Ishikawa (cell line): ENCODE data around the gene ATG4C.

Experiments used
- CEBPB ChIP-seq: IDR thresholded peaks from 2 replicates; pipeline ENCODE4 v1.6.1; 2012
- CREB1 ChIP-seq: IDR thresholded peaks from 2 replicates; pipeline ENCODE4 v1.6.1; 2012; ENCODE audit warnings: low read depth
- EGR1 ChIP-seq: IDR thresholded peaks from 2 replicates; pipeline ENCODE4 v1.6.1; 2012
- EP300 ChIP-seq: IDR thresholded peaks from 2 replicates; pipeline ENCODE4 v1.6.1; 2012; ENCODE audit warnings: borderline replicate concordance
- FOXM1 ChIP-seq: IDR thresholded peaks from 2 replicates; pipeline ENCODE4 v1.6.1; 2012; ENCODE audit warnings: low read depth, borderline replicate concordance
- MAX ChIP-seq: IDR thresholded peaks from 2 replicates; pipeline ENCODE4 v1.6.1; 2012
- NFIC ChIP-seq: IDR thresholded peaks from 2 replicates; pipeline ENCODE4 v1.6.1; 2012
- RAD21 ChIP-seq: IDR thresholded peaks from 2 replicates; pipeline ENCODE4 v1.6.1; 2012; ENCODE audit warnings: low read depth
- TAF1 ChIP-seq: IDR thresholded peaks from 2 replicates; pipeline ENCODE4 v1.6.1; 2012; ENCODE audit warnings: low read depth, mild to moderate bottlenecking
- TCF12 ChIP-seq: IDR thresholded peaks from 2 replicates; pipeline ENCODE4 v1.6.1; 2012; ENCODE audit warnings: low read depth
- TEAD4 ChIP-seq: IDR thresholded peaks from 2 replicates; pipeline ENCODE4 v1.6.1; 2012
- USF1 ChIP-seq: IDR thresholded peaks from 2 replicates; pipeline ENCODE4 v1.6.1; 2012
- YY1 ChIP-seq: IDR thresholded peaks from 2 replicates; pipeline ENCODE4 v1.6.1; 2012; ENCODE audit warnings: low read depth
- ZBTB7A ChIP-seq: IDR thresholded peaks from 2 replicates; pipeline ENCODE4 v1.6.1; 2012; ENCODE audit warnings: low read depth
- TF ChIP-seq, protein P1 (sequence below): IDR thresholded peaks from 2 replicates; pipeline ENCODE4 v1.6.1; 2012; ENCODE audit warnings: low read depth, mild to moderate bottlenecking

The ATG4C gene

DNA sequence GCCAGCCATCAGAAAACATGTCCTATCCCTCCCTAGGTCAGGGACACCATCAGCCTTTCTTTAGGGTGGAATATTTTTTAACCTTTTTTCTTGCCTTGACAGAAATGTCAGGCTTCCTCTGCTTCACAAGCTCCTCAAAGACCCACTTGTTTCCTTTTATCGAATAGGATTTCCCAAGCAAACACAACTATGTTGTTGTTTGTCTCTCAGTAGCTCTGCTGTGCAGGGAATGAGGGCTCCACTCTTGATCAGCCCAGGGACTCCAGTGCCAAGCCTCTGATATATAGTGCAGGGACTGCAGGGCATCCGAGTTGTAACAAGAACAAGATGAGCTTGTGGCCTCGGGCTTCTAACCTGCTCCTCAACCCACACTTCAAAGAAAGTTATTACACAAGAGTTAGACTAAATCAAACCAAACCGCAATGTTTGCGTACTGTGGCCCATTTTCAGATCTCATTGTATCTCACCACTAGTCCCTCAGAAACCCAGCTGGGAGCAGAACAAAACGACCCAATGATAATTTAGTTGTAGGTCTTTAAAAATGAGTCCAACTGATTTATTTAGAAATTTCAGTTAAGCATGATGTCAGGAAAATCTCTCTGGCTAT, 108.1 kb downstream of the ATG4C start:
- TF ChIP-seq RAD21 (no peak), CREB1 (no peak), EP300 (no peak), USF1 (no peak), TAF1 (no peak), EGR1 (no peak), CEBPB (no peak), TCF12 (no peak), NFIC (no peak), TEAD4 (no peak)
- TF ChIP-seq, protein P1, sequence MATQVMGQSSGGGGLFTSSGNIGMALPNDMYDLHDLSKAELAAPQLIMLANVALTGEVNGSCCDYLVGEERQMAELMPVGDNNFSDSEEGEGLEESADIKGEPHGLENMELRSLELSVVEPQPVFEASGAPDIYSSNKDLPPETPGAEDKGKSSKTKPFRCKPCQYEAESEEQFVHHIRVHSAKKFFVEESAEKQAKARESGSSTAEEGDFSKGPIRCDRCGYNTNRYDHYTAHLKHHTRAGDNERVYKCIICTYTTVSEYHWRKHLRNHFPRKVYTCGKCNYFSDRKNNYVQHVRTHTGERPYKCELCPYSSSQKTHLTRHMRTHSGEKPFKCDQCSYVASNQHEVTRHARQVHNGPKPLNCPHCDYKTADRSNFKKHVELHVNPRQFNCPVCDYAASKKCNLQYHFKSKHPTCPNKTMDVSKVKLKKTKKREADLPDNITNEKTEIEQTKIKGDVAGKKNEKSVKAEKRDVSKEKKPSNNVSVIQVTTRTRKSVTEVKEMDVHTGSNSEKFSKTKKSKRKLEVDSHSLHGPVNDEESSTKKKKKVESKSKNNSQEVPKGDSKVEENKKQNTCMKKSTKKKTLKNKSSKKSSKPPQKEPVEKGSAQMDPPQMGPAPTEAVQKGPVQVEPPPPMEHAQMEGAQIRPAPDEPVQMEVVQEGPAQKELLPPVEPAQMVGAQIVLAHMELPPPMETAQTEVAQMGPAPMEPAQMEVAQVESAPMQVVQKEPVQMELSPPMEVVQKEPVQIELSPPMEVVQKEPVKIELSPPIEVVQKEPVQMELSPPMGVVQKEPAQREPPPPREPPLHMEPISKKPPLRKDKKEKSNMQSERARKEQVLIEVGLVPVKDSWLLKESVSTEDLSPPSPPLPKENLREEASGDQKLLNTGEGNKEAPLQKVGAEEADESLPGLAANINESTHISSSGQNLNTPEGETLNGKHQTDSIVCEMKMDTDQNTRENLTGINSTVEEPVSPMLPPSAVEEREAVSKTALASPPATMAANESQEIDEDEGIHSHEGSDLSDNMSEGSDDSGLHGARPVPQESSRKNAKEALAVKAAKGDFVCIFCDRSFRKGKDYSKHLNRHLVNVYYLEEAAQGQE: no peak

GRCh38 chr1:62897788-62898187, 113.9 kb downstream of the ATG4C start:
- TF ChIP-seq EP300 (no peak), MAX (no peak), CEBPB (no peak), TAF1 (no peak), TCF12 (no peak), EGR1 (no peak), CREB1 (no peak), USF1 (no peak), RAD21 (no peak), FOXM1 (no peak), YY1 (no peak), TEAD4 (no peak), NFIC (no peak), ZBTB7A (no peak)
- TF ChIP-seq, protein P1: no peak

DNA sequence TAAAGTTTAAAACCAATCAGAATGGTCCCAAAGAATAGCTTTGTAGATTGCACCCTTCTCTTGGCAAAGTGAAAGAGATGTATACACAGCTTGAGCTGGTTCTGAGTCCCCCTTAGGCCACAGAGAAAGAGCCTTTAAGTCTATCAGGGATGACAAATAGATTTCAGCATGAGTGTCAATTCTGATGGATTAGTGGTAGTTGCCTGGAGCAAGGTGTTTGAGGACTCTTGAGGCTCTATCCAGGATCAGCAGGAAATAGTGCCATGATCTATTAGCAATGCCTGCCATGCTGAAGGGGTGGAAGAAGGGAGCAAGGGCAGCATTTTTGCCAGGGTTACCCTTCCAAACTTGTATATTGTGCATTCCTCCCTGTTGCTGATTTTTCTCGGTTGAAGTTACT, 116.6 kb downstream of the ATG4C start:
- TF ChIP-seq TAF1: no peak

GRCh38 chr1:62901650-62902049, 117.7 kb downstream of the ATG4C start:
- TF ChIP-seq TEAD4: no peak
- TF ChIP-seq EP300: no peak
- TF ChIP-seq FOXM1: no peak
- TF ChIP-seq RAD21: no peak

DNA sequence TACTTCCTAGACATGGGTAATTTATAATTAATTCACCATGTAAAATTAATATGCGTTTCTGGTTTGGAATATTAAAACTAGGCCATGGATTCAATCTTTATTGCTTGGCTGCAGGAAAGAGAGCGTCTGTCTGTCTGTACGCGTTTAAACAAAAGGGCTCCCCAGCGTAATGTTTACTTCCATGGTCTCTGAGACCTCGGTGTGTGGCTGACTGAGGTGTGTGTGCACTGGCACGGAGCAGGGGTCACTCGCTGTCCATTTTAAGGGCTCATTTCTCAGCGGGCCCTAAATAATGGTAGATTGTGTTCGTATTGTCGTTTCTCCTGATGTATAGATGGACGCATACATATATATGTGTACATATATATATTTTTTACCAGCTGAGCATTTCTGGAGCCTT, 119.6 kb downstream of the ATG4C start:
- TF ChIP-seq EP300 (no peak), TCF12 (no peak)

DNA sequence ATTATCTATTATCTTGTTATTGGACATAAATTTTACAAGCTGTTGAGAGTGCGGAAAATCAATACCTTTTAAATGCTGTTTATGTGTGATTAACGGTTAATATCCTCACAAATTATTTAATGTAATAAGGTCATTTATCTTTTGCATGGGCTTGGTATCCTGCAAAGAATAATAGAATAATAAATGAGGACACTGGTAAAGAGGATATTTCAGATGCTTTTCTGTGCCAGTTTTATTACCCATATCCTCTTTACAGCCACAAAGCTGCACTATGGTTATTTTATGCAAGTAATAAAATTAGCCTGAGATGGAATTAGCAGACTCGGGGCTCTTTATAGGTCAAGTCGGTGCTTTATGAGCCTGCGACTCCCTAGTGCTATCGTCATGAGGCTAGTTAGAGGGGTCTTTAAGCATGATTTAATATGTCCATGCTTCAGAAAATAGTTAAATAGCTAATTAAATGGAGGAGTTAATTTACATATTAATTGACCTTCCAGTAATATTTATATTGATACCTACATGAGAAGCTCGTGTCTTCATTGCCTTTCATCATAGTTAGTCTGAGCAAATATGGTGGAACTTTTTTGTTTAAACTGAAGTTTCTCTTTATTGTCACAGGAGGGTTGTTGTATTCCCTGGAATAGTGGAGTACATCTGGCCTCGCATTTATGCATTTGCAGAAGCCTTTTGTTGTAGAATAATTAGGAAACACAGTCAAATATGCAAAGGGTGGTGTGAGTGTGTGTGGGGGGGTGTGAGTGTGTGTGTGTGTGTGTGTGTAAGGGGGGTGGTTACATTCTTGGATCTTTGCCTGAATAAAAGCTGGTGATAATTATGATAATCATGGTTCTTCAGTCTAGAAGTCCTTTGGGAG, 120.3 kb downstream of the ATG4C start:
- TF ChIP-seq CREB1 (no peak), EGR1 (no peak), CEBPB (no peak), FOXM1 (no peak), MAX (no peak), EP300 (no peak), TCF12 (no peak), YY1 (no peak)
- TF ChIP-seq, protein P1: no peak
